HEK293 (cell line): ENCODE results near the gene CREB5.

Experiments
- CTCF ChIA-PET: fragments of 350-600 bp; formaldehyde crosslinking; extraction: SDS; loops from one replicate; lab custom pipeline; 2021; ENCODE audit warnings: antibody characterized with exemption; lab: Yijun Ruan, JAX
- POLR2A ChIA-PET: fragments of 300-600 bp; formaldehyde crosslinking; extraction: SDS; loops from one replicate; lab custom pipeline; 2020; ENCODE audit warnings: antibody characterized with exemption, inconsistent platforms; lab: Yijun Ruan, JAX
- H3K27ac ChIP-seq: fragments of 200-500 bp; sonication (Bioruptor generic); 2 replicates; pipeline ENCODE4 v1.5.1; 2014; ENCODE audit warnings: low read depth, low read length, control low read depth, inconsistent platforms; ENCODE audit errors: extremely low read depth
- H3K36me3 ChIP-seq, 2 experiments: fragments of 200-500 bp in 1 of 2; sonication (Bioruptor generic) in 1 of 2; 1 replicate in 1 of 2; 2 replicates in 1 of 2; pipeline ENCODE4 v1.5.1; 2014 to 2017; ENCODE audit warnings: inconsistent platforms in 2 of 2, low read length in 2 of 2; ENCODE audit not compliant: control insufficient read depth in 2 of 2, insufficient read depth in 1 of 2
- H3K4me1 ChIP-seq: fragments of 200-500 bp; sonication (Bioruptor generic); 2 replicates; pipeline ENCODE4 v1.5.1; 2014; ENCODE audit warnings: mild to moderate bottlenecking, low read length, inconsistent platforms; ENCODE audit not compliant: control insufficient read depth, insufficient read depth
- H3K4me3 ChIP-seq: 2 replicates; pipeline ENCODE4 v1.5.1; 2011; ENCODE audit warnings: low read depth, mild to moderate bottlenecking, control low read depth, low read length, moderate library complexity
- H3K9me3 ChIP-seq: fragments of 200-500 bp; sonication (Bioruptor generic); 2 replicates; pipeline ENCODE4 v1.5.1; 2014; ENCODE audit warnings: low read depth, low read length, inconsistent platforms; ENCODE audit not compliant: control insufficient read depth, insufficient read depth
- GFI1B ChIP-seq: fragments of 450-650 bp; formaldehyde crosslinking; IDR thresholded peaks from 2 replicates; pipeline ENCODE4 v1.5.1; 2016; ENCODE audit warnings: missing biosample characterization, missing genetic modification characterization
- MEIS1 ChIP-seq: sonication (generic); formaldehyde crosslinking; IDR thresholded peaks from 2 replicates; pipeline ENCODE4 v1.8.1; 2022; ENCODE audit warnings: missing genetic modification reagents, mild to moderate bottlenecking, borderline replicate concordance
- OSR2 ChIP-seq: fragments of 450-650 bp; formaldehyde crosslinking; IDR thresholded peaks from 2 replicates; pipeline ENCODE4 v1.5.1; 2016; ENCODE audit warnings: missing biosample characterization, missing genetic modification characterization
- RBAK ChIP-seq: fragments of 450-650 bp; formaldehyde crosslinking; IDR thresholded peaks from 2 replicates; pipeline ENCODE4 v1.5.1; 2016; ENCODE audit warnings: missing biosample characterization, missing genetic modification characterization
- SCRT2 ChIP-seq: fragments of 450-650 bp; formaldehyde crosslinking; IDR thresholded peaks from 2 replicates; pipeline ENCODE4 v1.5.1; 2016; ENCODE audit warnings: missing biosample characterization, missing genetic modification characterization
- SP7 ChIP-seq: fragments of 450-650 bp; formaldehyde crosslinking; IDR thresholded peaks from 2 replicates; pipeline ENCODE4 v1.5.1; 2016; ENCODE audit warnings: missing biosample characterization, missing genetic modification characterization
- ZBTB1 ChIP-seq: fragments of 450-650 bp; formaldehyde crosslinking; IDR thresholded peaks from 2 replicates; pipeline ENCODE4 v1.5.1; 2016; ENCODE audit warnings: missing biosample characterization, missing genetic modification characterization
- ZBTB8A ChIP-seq: fragments of 450-650 bp; formaldehyde crosslinking; IDR thresholded peaks from 2 replicates; pipeline ENCODE4 v1.5.1; 2016; ENCODE audit warnings: missing biosample characterization, missing genetic modification characterization
- ZNF10 ChIP-seq: fragments of 450-650 bp; formaldehyde crosslinking; IDR thresholded peaks from 2 replicates; pipeline ENCODE4 v1.5.1; 2017; ENCODE audit warnings: missing biosample characterization, missing genetic modification characterization
- ZNF140 ChIP-seq: fragments of 450-650 bp; formaldehyde crosslinking; IDR thresholded peaks from 2 replicates; pipeline ENCODE4 v1.5.1; 2016; ENCODE audit warnings: missing biosample characterization, missing genetic modification characterization
- ZNF175 ChIP-seq: fragments of 450-650 bp; formaldehyde crosslinking; IDR thresholded peaks from 2 replicates; pipeline ENCODE4 v1.5.1; 2016; ENCODE audit warnings: missing biosample characterization, missing genetic modification characterization
- ZNF211 ChIP-seq: fragments of 450-650 bp; formaldehyde crosslinking; IDR thresholded peaks from 2 replicates; pipeline ENCODE4 v1.5.1; 2016; ENCODE audit warnings: low read depth, missing biosample characterization, missing genetic modification characterization
- ZNF223 ChIP-seq: fragments of 450-650 bp; formaldehyde crosslinking; IDR thresholded peaks from 2 replicates; pipeline ENCODE4 v1.5.1; 2016; ENCODE audit warnings: missing biosample characterization, missing genetic modification characterization
- ZNF302 ChIP-seq: fragments of 450-650 bp; formaldehyde crosslinking; IDR thresholded peaks from 2 replicates; pipeline ENCODE4 v1.5.1; 2016; ENCODE audit warnings: missing biosample characterization, missing genetic modification characterization, low read depth
- ZNF335 ChIP-seq: fragments of 450-650 bp; formaldehyde crosslinking; conservative IDR thresholded peaks from 2 replicates; pipeline ENCODE4 v1.5.1; 2016; ENCODE audit warnings: missing biosample characterization, missing genetic modification characterization
- ZNF514 ChIP-seq: fragments of 450-650 bp; formaldehyde crosslinking; IDR thresholded peaks from 2 replicates; pipeline ENCODE4 v1.5.1; 2016; ENCODE audit warnings: missing biosample characterization, missing genetic modification characterization
- ZNF548 ChIP-seq: fragments of 450-650 bp; formaldehyde crosslinking; IDR thresholded peaks from 2 replicates; pipeline ENCODE4 v1.5.1; 2016; ENCODE audit warnings: missing biosample characterization, missing genetic modification characterization
- ZNF560 ChIP-seq: fragments of 450-650 bp; formaldehyde crosslinking; IDR thresholded peaks from 2 replicates; pipeline ENCODE4 v1.5.1; 2017; ENCODE audit warnings: missing biosample characterization, missing genetic modification characterization, borderline replicate concordance
- ZNF585B ChIP-seq: fragments of 450-650 bp; formaldehyde crosslinking; IDR thresholded peaks from 2 replicates; pipeline ENCODE4 v1.5.1; 2016; ENCODE audit warnings: missing biosample characterization, missing genetic modification characterization
- ZNF596 ChIP-seq: fragments of 450-650 bp; IDR thresholded peaks from 2 replicates; pipeline ENCODE4 v1.5.0; 2018; ENCODE audit warnings: missing biosample characterization, mild to moderate bottlenecking, missing genetic modification characterization, moderate library complexity
- ZNF658 ChIP-seq: fragments of 450-650 bp; formaldehyde crosslinking; IDR thresholded peaks from 2 replicates; pipeline ENCODE4; 2016; ENCODE audit warnings: missing biosample characterization, missing genetic modification characterization
- ZNF830 ChIP-seq: fragments of 450-650 bp; IDR thresholded peaks from 2 replicates; pipeline ENCODE4 v1.5.0; 2018; ENCODE audit warnings: missing biosample characterization, missing genetic modification characterization, low read depth, mild to moderate bottlenecking, moderate library complexity
- ZNF837 ChIP-seq: fragments of 450-650 bp; formaldehyde crosslinking; IDR thresholded peaks from 2 replicates; pipeline ENCODE4 v1.5.1; 2016; ENCODE audit warnings: missing biosample characterization, missing genetic modification characterization
- ZSCAN23 ChIP-seq: fragments of 450-650 bp; formaldehyde crosslinking; IDR thresholded peaks from 2 replicates; pipeline ENCODE4 v1.5.1; 2016; ENCODE audit warnings: missing biosample characterization, missing genetic modification characterization
- TF ChIP-seq, protein P1 (sequence below): fragments of 450-650 bp; formaldehyde crosslinking; IDR thresholded peaks from 2 replicates; pipeline ENCODE4 v1.5.1; 2016; ENCODE audit warnings: missing biosample characterization, missing genetic modification characterization, borderline replicate concordance
- TF ChIP-seq, protein P2 (sequence below): fragments of 450-650 bp; formaldehyde crosslinking; IDR thresholded peaks from 2 replicates; pipeline ENCODE4 v1.5.1; 2016; ENCODE audit warnings: missing biosample characterization, missing genetic modification characterization, low read depth
- TF ChIP-seq, protein P3 (sequence below): sonication (generic); formaldehyde crosslinking; IDR thresholded peaks from 2 replicates; pipeline ENCODE4 v1.8.1; 2022; ENCODE audit warnings: mild to moderate bottlenecking, moderate library complexity, missing genetic modification reagents
- TF ChIP-seq, protein P4 (sequence below): fragments of 450-650 bp; formaldehyde crosslinking; IDR thresholded peaks from 2 replicates; pipeline ENCODE4 v1.5.1; 2016; ENCODE audit warnings: missing biosample characterization, missing genetic modification characterization

The CREB5 gene

DNA sequence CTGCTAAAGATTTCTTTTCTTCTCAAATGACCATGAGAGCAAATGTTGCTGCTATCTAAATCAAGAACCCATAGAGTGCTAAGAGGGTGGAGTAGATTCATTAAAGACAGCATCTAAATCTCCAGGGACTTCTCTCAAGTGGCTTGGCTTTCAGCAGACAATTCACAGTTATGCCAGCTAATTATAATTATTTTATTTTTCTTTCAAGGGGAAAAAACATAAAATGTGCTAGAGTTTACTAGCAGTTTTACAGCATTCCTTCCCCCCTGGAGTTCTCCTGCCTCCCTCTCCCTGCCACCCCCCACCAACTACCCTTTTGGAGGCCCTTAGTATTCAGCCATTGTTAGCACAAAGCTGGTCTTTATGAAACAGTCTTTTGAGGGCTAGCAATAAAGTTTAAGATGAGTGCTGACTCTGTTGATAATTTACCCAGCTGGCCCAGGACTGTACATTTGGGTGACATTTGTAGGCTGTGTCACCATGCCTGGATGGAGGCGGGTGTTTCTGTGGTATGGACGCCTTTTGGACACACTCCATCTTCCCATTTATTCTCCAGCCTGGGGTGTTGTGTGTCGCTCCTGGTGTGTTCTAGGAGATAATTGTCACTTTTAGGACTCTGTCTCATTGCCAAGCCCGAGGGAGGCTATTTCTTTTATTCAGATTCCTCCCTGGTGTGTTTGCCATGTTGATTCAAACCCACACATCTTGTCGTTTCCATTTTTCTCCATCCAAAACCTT lies 160.2 kb downstream of the CREB5 start:
- H3K4me3 ChIP-seq = no peak overlapping the region
- peaks cover 27% of the 10 kb centered on the region for H3K4me1 ChIP-seq
- ChIA-PET CTCF (no interaction called here), POLR2A (interaction anchor here (1.1 kb wide), 1 partner anchor 162 kb away, joined by 4 read pairs; no protein-coding TSS in a partner anchor)
- no peaks in the 10 kb centered on the region for H3K9me3 ChIP-seq
- no peaks in the 10 kb centered on the region for H3K36me3 ChIP-seq
- H3K27ac ChIP-seq = peak overlapping the region; percentile 80
- TF ChIP-seq ZNF302 (no peak), ZNF211 (no peak), ZNF175 (tag by site-specific recombination) (no peak), OSR2 (peak; percentile 74), SP7 (tag by site-specific recombination) (peak; percentile 79; the same call in 1 of the 2 replicates), SCRT2 (tag by site-specific recombination) (no peak), RBAK (no peak), ZNF140 (no peak), ZNF335 (tag by site-specific recombination) (no peak), ZSCAN23 (tag by site-specific recombination) (no peak), ZBTB8A (tag by site-specific recombination) (peak; percentile 69), ZNF830 (tag by site-specific recombination) (no peak), ZNF837 (tag by site-specific recombination) (no peak), ZNF658 (no peak), ZNF548 (tag by site-specific recombination) (no peak), ZBTB1 (tag by site-specific recombination) (no peak), ZNF585B (tag by site-specific recombination) (no peak), ZNF514 (tag by site-specific recombination) (no peak), ZNF10 (tag by site-specific recombination) (no peak), MEIS1 (CRISPR knock-in tag) (no peak), ZNF596 (tag by site-specific recombination) (no peak), ZNF223 (tag by site-specific recombination) (no peak), GFI1B (no peak), ZNF560 (tag by site-specific recombination) (no peak)
- TF ChIP-seq, protein P1, sequence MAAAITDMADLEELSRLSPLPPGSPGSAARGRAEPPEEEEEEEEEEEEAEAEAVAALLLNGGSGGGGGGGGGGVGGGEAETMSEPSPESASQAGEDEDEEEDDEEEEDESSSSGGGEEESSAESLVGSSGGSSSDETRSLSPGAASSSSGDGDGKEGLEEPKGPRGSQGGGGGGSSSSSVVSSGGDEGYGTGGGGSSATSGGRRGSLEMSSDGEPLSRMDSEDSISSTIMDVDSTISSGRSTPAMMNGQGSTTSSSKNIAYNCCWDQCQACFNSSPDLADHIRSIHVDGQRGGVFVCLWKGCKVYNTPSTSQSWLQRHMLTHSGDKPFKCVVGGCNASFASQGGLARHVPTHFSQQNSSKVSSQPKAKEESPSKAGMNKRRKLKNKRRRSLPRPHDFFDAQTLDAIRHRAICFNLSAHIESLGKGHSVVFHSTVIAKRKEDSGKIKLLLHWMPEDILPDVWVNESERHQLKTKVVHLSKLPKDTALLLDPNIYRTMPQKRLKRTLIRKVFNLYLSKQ (tag by site-specific recombination) = no peak
- TF ChIP-seq, protein P2, sequence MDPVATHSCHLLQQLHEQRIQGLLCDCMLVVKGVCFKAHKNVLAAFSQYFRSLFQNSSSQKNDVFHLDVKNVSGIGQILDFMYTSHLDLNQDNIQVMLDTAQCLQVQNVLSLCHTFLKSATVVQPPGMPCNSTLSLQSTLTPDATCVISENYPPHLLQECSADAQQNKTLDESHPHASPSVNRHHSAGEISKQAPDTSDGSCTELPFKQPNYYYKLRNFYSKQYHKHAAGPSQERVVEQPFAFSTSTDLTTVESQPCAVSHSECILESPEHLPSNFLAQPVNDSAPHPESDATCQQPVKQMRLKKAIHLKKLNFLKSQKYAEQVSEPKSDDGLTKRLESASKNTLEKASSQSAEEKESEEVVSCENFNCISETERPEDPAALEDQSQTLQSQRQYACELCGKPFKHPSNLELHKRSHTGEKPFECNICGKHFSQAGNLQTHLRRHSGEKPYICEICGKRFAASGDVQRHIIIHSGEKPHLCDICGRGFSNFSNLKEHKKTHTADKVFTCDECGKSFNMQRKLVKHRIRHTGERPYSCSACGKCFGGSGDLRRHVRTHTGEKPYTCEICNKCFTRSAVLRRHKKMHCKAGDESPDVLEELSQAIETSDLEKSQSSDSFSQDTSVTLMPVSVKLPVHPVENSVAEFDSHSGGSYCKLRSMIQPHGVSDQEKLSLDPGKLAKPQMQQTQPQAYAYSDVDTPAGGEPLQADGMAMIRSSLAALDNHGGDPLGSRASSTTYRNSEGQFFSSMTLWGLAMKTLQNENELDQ = no peak
- TF ChIP-seq, protein P3, sequence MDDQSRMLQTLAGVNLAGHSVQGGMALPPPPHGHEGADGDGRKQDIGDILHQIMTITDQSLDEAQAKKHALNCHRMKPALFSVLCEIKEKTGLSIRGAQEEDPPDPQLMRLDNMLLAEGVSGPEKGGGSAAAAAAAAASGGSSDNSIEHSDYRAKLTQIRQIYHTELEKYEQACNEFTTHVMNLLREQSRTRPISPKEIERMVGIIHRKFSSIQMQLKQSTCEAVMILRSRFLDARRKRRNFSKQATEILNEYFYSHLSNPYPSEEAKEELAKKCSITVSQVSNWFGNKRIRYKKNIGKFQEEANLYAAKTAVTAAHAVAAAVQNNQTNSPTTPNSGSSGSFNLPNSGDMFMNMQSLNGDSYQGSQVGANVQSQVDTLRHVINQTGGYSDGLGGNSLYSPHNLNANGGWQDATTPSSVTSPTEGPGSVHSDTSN (CRISPR knock-in tag) = no peak
- TF ChIP-seq, protein P4, sequence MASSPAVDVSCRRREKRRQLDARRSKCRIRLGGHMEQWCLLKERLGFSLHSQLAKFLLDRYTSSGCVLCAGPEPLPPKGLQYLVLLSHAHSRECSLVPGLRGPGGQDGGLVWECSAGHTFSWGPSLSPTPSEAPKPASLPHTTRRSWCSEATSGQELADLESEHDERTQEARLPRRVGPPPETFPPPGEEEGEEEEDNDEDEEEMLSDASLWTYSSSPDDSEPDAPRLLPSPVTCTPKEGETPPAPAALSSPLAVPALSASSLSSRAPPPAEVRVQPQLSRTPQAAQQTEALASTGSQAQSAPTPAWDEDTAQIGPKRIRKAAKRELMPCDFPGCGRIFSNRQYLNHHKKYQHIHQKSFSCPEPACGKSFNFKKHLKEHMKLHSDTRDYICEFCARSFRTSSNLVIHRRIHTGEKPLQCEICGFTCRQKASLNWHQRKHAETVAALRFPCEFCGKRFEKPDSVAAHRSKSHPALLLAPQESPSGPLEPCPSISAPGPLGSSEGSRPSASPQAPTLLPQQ = no peak
